IPS DF 6.9 (cell line): ENCODE data around the gene SCFD2.
"Not testable (repeated sequence)": the region's sequence is repeated elsewhere in the genome, so short reads cannot be mapped to it uniquely, and the experiment has no call there.

Experiments used
- DNase-seq: peaks from one replicate; pipeline ENCODE4 v3.0.0-alpha.2; 2013; ENCODE audit warnings: low read depth, low spot score
- H3K27ac ChIP-seq: one replicate; pipeline ENCODE4 v1.5.1; 2013; ENCODE audit warnings: low read length, control low read depth
- H3K27me3 ChIP-seq: 2 replicates; pipeline ENCODE4 v1.6.1; 2013; ENCODE audit warnings: mild to moderate bottlenecking, low read length; ENCODE audit not compliant: control insufficient read depth, insufficient read depth
- H3K36me3 ChIP-seq: 2 replicates; pipeline ENCODE4 v1.6.1; 2013; ENCODE audit warnings: low read length; ENCODE audit not compliant: control insufficient read depth, insufficient read depth
- H3K4me1 ChIP-seq: 2 replicates; pipeline ENCODE4 v1.6.1; 2013; ENCODE audit warnings: low read length; ENCODE audit not compliant: control insufficient read depth, insufficient read depth
- H3K4me3 ChIP-seq: 2 replicates; pipeline ENCODE4 v1.5.1; 2013; ENCODE audit warnings: mild to moderate bottlenecking, low read length
- H3K9me3 ChIP-seq: 2 replicates; pipeline ENCODE4 v1.6.1; 2013; ENCODE audit warnings: low read length, inconsistent platforms; ENCODE audit not compliant: control insufficient read depth, insufficient read depth
- WGBS: extraction: QIAGEN DNeasy Blood & Tissue Kit; methylation state at CpG from one replicate; pipeline ENCODE4 v1.1.7; 2013; ENCODE audit warnings: mixed read lengths, missing lambda C conversion rate; ENCODE audit not compliant: insufficient read length, insufficient coverage; 5-methylcytosine and 5-hydroxymethylcytosine counted together

Gene SCFD2

GRCh38 chr4:52838729-52839586, 526.9 kb downstream of the SCFD2 start:
- H3K27me3 ChIP-seq, result no peaks in the 10 kb centered on the region
- H3K9me3 ChIP-seq, result no peaks in the 10 kb centered on the region
- no CpG with 5 or more reads among the region's 10 CpGs for WGBS
- no peak for DNase-seq
- H3K4me1 ChIP-seq, result peaks cover 7% of the 10 kb centered on the region
- H3K4me3 ChIP-seq, result no peak overlapping the region
- 0 out of 2 replicates have a peak, but pooled peaks cover 3% of the 10 kb centered on the region for H3K36me3 ChIP-seq
- H3K27ac ChIP-seq, result no peak overlapping the region

- no CpG with 5 or more reads among the region's 7 CpGs for WGBS
- no peak overlapping the region for H3K27ac ChIP-seq
Measured at GRCh38 chr4:52837716-52838558, 527.9 kb downstream of the SCFD2 start.

GRCh38 chr4:52836678-52837077, 529.2 kb downstream of the SCFD2 start:
- H3K27ac ChIP-seq, result no peak overlapping the region
- no CpG with 5 or more reads among the region's 7 CpGs for WGBS
- 0 out of 2 replicates have a peak, but pooled peaks cover 3% of the 10 kb centered on the region for H3K36me3 ChIP-seq
- no peaks in the 10 kb centered on the region for H3K27me3 ChIP-seq
- H3K4me1 ChIP-seq, result peaks cover 9% of the 10 kb centered on the region
- no peak for DNase-seq
- H3K4me3 ChIP-seq, result no peak overlapping the region
- no peaks in the 10 kb centered on the region for H3K9me3 ChIP-seq

More at GRCh38 chr4:52837716-52838558, 527.9 kb downstream of the SCFD2 start:
- H3K4me1 ChIP-seq, result peaks cover 7% of the 10 kb centered on the region
- 0 out of 2 replicates have a peak, but pooled peaks cover 3% of the 10 kb centered on the region for H3K36me3 ChIP-seq
- no peaks in the 10 kb centered on the region for H3K9me3 ChIP-seq
- no peaks in the 10 kb centered on the region for H3K27me3 ChIP-seq
- no peak overlapping the region for H3K4me3 ChIP-seq
- DNase-seq, result no peak

GRCh38 chr4:52836120-52836519, 529.7 kb downstream of the SCFD2 start:
- Histone ChIP-seq H3K9me3 (no peaks in the 10 kb centered on the region), H3K4me3 (no peak overlapping the region), H3K36me3 (0 out of 2 replicates have a peak, but pooled peaks cover 3% of the 10 kb centered on the region), H3K27me3 (no peaks in the 10 kb centered on the region), H3K4me1 (peaks cover 9% of the 10 kb centered on the region), H3K27ac (no peak overlapping the region)
- no peak for DNase-seq
- no CpG with 5 or more reads among the region's 3 CpGs for WGBS

- H3K27ac ChIP-seq, result peak overlapping the region; percentile 82
- H3K27me3 ChIP-seq, H3K36me3 ChIP-seq, H3K4me3 ChIP-seq, H3K9me3 ChIP-seq, H3K4me1 ChIP-seq: not testable (repeated sequence)
- peak; percentile 82 for DNase-seq
- WGBS, result no CpG with 5 or more reads among the region's 8 CpGs
Measured at GRCh38 chr4:52834641-52835456, 531.0 kb downstream of the SCFD2 start.

GRCh38 chr4:52833941-52834525, 531.8 kb downstream of the SCFD2 start:
- H3K4me1 ChIP-seq, result peaks cover 9% of the 10 kb centered on the region
- no peaks in the 10 kb centered on the region for H3K27me3 ChIP-seq
- no peak for DNase-seq
- peak overlapping the region; percentile 82 for H3K27ac ChIP-seq
- H3K4me3 ChIP-seq, result no peak overlapping the region
- H3K36me3 ChIP-seq, result 0 out of 2 replicates have a peak, but pooled peaks cover 3% of the 10 kb centered on the region
- H3K9me3 ChIP-seq, result no peaks in the 10 kb centered on the region
- no CpG with 5 or more reads among the region's 3 CpGs for WGBS

GRCh38 chr4:52825460-52826090, 540.3 kb downstream of the SCFD2 start:
- H3K27ac ChIP-seq, result no peak overlapping the region

GRCh38 chr4:52824603-52825459, 541.0 kb downstream of the SCFD2 start:
- Histone ChIP-seq H3K36me3 (no peaks in the 10 kb centered on the region), H3K9me3 (no peaks in the 10 kb centered on the region), H3K27me3 (no peaks in the 10 kb centered on the region), H3K27ac (no peak overlapping the region), H3K4me1 (no peaks in the 10 kb centered on the region), H3K4me3 (no peak overlapping the region)
- no peak for DNase-seq
- WGBS, result no CpG with 5 or more reads among the region's 12 CpGs

More at GRCh38 chr4:52825460-52826090, 540.3 kb downstream of the SCFD2 start:
- Histone ChIP-seq H3K4me3 (no peak overlapping the region), H3K4me1 (no peaks in the 10 kb centered on the region), H3K27me3 (no peaks in the 10 kb centered on the region), H3K36me3 (no peaks in the 10 kb centered on the region), H3K9me3 (no peaks in the 10 kb centered on the region)
- no CpG with 5 or more reads among the region's 3 CpGs for WGBS
- no peak for DNase-seq

GRCh38 chr4:52824270-52824602, 541.6 kb downstream of the SCFD2 start:
- no CpG with 5 or more reads among the region's 6 CpGs for WGBS
- no peak overlapping the region for H3K27ac ChIP-seq
- no peaks in the 10 kb centered on the region for H3K9me3 ChIP-seq
- H3K4me3 ChIP-seq, result no peak overlapping the region
- no peak for DNase-seq
- no peaks in the 10 kb centered on the region for H3K4me1 ChIP-seq
- H3K36me3 ChIP-seq, result no peaks in the 10 kb centered on the region
- no peaks in the 10 kb centered on the region for H3K27me3 ChIP-seq
